ENCODE data around the gene ALKBH6.

GRCh38 chr19:35988824-35989223 lies 25.2 kb downstream of the ALKBH6 start:
- TF ChIP-seq POLR2A (IDR thresholded peaks at IDR 0.05) (no peak), CTCF (IDR thresholded peaks at IDR 0.05) (no peak)
